Panc1 (cell line): ENCODE data around the gene DVL1. TPM values are rescaled to one million over a fixed set of nuclear protein-coding genes. Genes with fewer than 3 reads are reported as not detected.
A peak's percentile ranks its signal among the peaks of the same experiment; 100 is the strongest.

Source experiments
- ATAC-seq: fragments of 200-7000 bp; cut with Tn5 transposase; 2 replicates; pipeline ENCODE4 v1.9.1; 2020; ENCODE audit warnings: mild to moderate bottlenecking, moderate library complexity
- BruUV-seq: library from RNA; stranded (reverse); fragments of 400-500 nt; replicated peaks from 2 replicates; lab custom pipeline; 2021; lab: Mats Ljungman, UMichigan
- CTCF ChIA-PET: fragments of 300-600 bp; sonication (Branson Sonifier 250); formaldehyde crosslinking; loops from one replicate; lab custom pipeline; 2022; ENCODE audit warnings: antibody characterized with exemption; lab: Charles Lee
- POLR2A ChIA-PET: fragments of 300-600 bp; sonication (Branson Sonifier 250); formaldehyde crosslinking; loops from one replicate; lab custom pipeline; 2022; ENCODE audit warnings: antibody characterized with exemption; lab: Charles Lee
- DNase-seq: peaks from one replicate; pipeline ENCODE4 v3.0.0-alpha.2; 2010; ENCODE audit warnings: low read depth, low spot score
- H3K27ac ChIP-seq: 2 replicates; pipeline ENCODE4 v1.5.1; 2011; ENCODE audit warnings: mild to moderate bottlenecking, low read length, inconsistent platforms
- H3K27me3 ChIP-seq: fragments of 200-500 bp; sonication (Bioruptor generic); 2 replicates; pipeline ENCODE4 v1.6.0; 2014; ENCODE audit warnings: low read length, inconsistent platforms; ENCODE audit not compliant: control insufficient read depth, insufficient read depth
- H3K36me3 ChIP-seq: fragments of 200-500 bp; sonication (Bioruptor generic); 2 replicates; pipeline ENCODE4 v1.5.1; 2014; ENCODE audit warnings: inconsistent platforms, mild to moderate bottlenecking, low read length, moderate library complexity; ENCODE audit not compliant: control insufficient read depth, insufficient read depth
- H3K4me1 ChIP-seq: 2 replicates; pipeline ENCODE4 v1.5.1; 2011; ENCODE audit warnings: inconsistent platforms, mild to moderate bottlenecking, low read length, moderate library complexity; ENCODE audit not compliant: control insufficient read depth, insufficient read depth
- H3K4me3 ChIP-seq, 2 experiments: 2 replicates each; pipeline ENCODE4 v1.5.1; 2011 to 2012; ENCODE audit warnings: low read depth in 2 of 2, low read length in 2 of 2, mild to moderate bottlenecking in 2 of 2, inconsistent platforms in 1 of 2, moderate library complexity in 1 of 2
- H3K9me3 ChIP-seq: fragments of 200-500 bp; sonication (Bioruptor generic); 2 replicates; pipeline ENCODE4 v1.5.1; 2014; ENCODE audit warnings: low read depth, mild to moderate bottlenecking, inconsistent platforms, low read length, moderate library complexity; ENCODE audit not compliant: control insufficient read depth, insufficient read depth
- POLR2AphosphoS5 ChIP-seq: IDR thresholded peaks from 2 replicates; pipeline ENCODE4 v1.6.1; 2012; ENCODE audit warnings: mild to moderate bottlenecking, low read depth, low read length, moderate library complexity
- SIN3A ChIP-seq: IDR thresholded peaks from 2 replicates; pipeline ENCODE4 v1.6.1; 2012; ENCODE audit warnings: low read depth, mild to moderate bottlenecking, low read length, moderate library complexity, borderline replicate concordance; ENCODE audit not compliant: insufficient read depth
- TCF7L2 ChIP-seq: IDR thresholded peaks from 2 replicates; pipeline ENCODE4 v1.6.1; 2011; ENCODE audit warnings: mild to moderate bottlenecking, low read depth, low read length, inconsistent platforms
- in situ Hi-C: cut with HindIII; loops from 2 replicates; pipeline ENCODE4 v1.10.0; 2016; ENCODE audit warnings: low sequenced_read_pairs, low pct_unique_long_range_greater_than_20kb
- intact Hi-C: fragments of 100-400 bp; cut with micrococcal nuclease; formaldehyde crosslinking; loops from one replicate; pipeline ENCODE4 v1.10.0; 2022; ENCODE audit not compliant: unreplicated experiment
- total RNA-seq: library from RNA; stranded (reverse); gene quantifications from one replicate; pipeline ENCODE4 v1.2.1, GENCODE V29; 2021; ENCODE audit not compliant: unreplicated experiment
- TF ChIP-seq, protein P1 (sequence below): fragments of 450-650 bp; IDR thresholded peaks from 2 replicates; pipeline ENCODE4 v1.5.1; 2017; ENCODE audit warnings: mild to moderate bottlenecking
- TF ChIP-seq, protein P2 (sequence below), 2 experiments: IDR thresholded peaks; 2 replicates each; pipeline ENCODE4 v1.6.1; 2011 to 2012; ENCODE audit warnings: low read depth in 2 of 2, control low read depth in 1 of 2, low read length in 1 of 2, mild to moderate bottlenecking in 1 of 2, moderate library complexity in 1 of 2; ENCODE audit not compliant: insufficient read depth in 1 of 2

DVL1 gene
- total RNA-seq, 1 experiment from 2014 or later: 144 TPM

GRCh38 chr1:1325288-1326074, 23.7 kb downstream of the DVL1 start:
- no TSS peak for BruUV-seq
- Histone ChIP-seq H3K4me1 (peaks cover 31% of the 10 kb centered on the region), H3K27me3 (no peaks in the 10 kb centered on the region), H3K4me3 (peak overlapping the region; percentile 83 to 87), H3K36me3 (no peaks in the 10 kb centered on the region; the same call in none of the 2 replicates), H3K9me3 (no peaks in the 10 kb centered on the region), H3K27ac (peak overlapping the region; percentile 91)
- in situ Hi-C loops: no loop called here
- intact Hi-C loops: no loop called here
- no peak for DNase-seq
- ATAC-seq: no peak
- ChIA-PET CTCF (interaction anchor here (1.2 kb wide), 1 partner anchor 116 kb away, joined by 3 read pairs; no protein-coding TSS in a partner anchor), POLR2A (no interaction called here)
- TF ChIP-seq TCF7L2 (no peak), SIN3A (no peak), POLR2AphosphoS5 (no peak)
- TF ChIP-seq, protein P1, sequence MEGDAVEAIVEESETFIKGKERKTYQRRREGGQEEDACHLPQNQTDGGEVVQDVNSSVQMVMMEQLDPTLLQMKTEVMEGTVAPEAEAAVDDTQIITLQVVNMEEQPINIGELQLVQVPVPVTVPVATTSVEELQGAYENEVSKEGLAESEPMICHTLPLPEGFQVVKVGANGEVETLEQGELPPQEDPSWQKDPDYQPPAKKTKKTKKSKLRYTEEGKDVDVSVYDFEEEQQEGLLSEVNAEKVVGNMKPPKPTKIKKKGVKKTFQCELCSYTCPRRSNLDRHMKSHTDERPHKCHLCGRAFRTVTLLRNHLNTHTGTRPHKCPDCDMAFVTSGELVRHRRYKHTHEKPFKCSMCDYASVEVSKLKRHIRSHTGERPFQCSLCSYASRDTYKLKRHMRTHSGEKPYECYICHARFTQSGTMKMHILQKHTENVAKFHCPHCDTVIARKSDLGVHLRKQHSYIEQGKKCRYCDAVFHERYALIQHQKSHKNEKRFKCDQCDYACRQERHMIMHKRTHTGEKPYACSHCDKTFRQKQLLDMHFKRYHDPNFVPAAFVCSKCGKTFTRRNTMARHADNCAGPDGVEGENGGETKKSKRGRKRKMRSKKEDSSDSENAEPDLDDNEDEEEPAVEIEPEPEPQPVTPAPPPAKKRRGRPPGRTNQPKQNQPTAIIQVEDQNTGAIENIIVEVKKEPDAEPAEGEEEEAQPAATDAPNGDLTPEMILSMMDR: no peak
- TF ChIP-seq, protein P2, sequence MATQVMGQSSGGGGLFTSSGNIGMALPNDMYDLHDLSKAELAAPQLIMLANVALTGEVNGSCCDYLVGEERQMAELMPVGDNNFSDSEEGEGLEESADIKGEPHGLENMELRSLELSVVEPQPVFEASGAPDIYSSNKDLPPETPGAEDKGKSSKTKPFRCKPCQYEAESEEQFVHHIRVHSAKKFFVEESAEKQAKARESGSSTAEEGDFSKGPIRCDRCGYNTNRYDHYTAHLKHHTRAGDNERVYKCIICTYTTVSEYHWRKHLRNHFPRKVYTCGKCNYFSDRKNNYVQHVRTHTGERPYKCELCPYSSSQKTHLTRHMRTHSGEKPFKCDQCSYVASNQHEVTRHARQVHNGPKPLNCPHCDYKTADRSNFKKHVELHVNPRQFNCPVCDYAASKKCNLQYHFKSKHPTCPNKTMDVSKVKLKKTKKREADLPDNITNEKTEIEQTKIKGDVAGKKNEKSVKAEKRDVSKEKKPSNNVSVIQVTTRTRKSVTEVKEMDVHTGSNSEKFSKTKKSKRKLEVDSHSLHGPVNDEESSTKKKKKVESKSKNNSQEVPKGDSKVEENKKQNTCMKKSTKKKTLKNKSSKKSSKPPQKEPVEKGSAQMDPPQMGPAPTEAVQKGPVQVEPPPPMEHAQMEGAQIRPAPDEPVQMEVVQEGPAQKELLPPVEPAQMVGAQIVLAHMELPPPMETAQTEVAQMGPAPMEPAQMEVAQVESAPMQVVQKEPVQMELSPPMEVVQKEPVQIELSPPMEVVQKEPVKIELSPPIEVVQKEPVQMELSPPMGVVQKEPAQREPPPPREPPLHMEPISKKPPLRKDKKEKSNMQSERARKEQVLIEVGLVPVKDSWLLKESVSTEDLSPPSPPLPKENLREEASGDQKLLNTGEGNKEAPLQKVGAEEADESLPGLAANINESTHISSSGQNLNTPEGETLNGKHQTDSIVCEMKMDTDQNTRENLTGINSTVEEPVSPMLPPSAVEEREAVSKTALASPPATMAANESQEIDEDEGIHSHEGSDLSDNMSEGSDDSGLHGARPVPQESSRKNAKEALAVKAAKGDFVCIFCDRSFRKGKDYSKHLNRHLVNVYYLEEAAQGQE (IDR thresholded peaks at IDR 0.05; ENCODE audit: insufficient read depth in 1 of 2, low read depth in 2 of 2, low read length in 1 of 2): no peak

DNA sequence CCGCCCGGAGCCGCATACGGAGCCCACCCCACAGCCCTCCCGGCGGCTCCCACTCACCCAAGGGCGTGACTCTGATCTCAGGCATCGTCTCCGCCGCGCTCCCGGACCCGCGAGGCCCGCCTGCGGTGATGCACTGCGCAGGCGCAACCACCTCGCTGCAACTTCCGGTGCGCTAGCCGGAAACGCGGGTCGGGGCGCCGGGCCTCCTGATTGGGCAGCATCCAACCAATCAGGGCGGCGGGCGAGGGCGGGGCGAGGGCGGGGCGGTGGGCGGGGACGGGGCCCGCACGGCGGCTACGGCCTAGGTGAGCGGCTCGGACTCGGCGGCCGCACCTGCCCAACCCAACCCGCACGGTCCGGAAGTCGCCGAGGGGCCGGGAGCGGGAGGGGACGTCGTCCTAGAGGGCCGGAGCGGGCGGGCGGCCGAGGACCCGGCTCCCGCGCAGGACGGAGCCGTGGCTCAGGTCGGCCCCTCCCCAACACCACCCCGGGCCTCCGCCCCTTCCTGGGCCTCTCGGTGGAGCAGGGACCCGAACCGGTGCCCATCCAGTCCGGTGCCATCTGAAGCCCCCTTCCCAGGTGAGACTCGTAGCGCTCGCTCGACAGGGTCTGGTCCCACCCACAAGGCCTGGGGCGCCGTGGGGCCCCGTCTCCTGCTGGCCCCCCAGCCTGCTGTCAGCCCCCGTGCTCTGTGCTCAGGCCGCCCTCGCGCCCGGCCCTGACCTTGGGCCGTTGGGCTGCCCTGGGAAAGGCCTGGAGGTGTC, 24.5 kb downstream of the DVL1 start, which contains the start of the genes CPTP and INTS11:
TSS of gene CPTP (plus strand) at position 279 of the 764 bp plus-strand sequence. CDS start 2,109 bp downstream, outside the sequence.
TSS of gene INTS11 (minus strand) at position 137 of the 764 bp plus-strand sequence. CDS start at position 85, 52 bp downstream.
- ATAC-seq (peak; percentile 84), DNase-seq (no peak)
- no peak for TF ChIP-seq SIN3A
- peak; percentile 86 for TF ChIP-seq POLR2AphosphoS5
- TF ChIP-seq, protein P1: no peak
- no peak for TF ChIP-seq TCF7L2
- TF ChIP-seq, protein P2 (IDR thresholded peaks at IDR 0.05; ENCODE audit: insufficient read depth in 1 of 2, low read depth in 2 of 2, low read length in 1 of 2): 0 out of 4 replicates have a peak, but pooled peaks of 1 of the 2 experiments have one; percentile 2
- POLR2A ChIA-PET: no interaction called here
- H3K36me3 ChIP-seq: no peaks in the 10 kb centered on the region; the same call in none of the 2 replicates
- no TSS peak for BruUV-seq
- intact Hi-C loops (no loop called here), in situ Hi-C loops (no loop called here)
- peak within 1 kb of the TSS; percentile 83 to 87 for H3K4me3 ChIP-seq
- H3K27ac ChIP-seq: peak within 1 kb of the TSS; percentile 91
- no peaks in the 10 kb centered on the region for H3K9me3 ChIP-seq
- H3K27me3 ChIP-seq: no peaks in the 10 kb centered on the region
- peaks cover 31% of the 10 kb centered on the region for H3K4me1 ChIP-seq
- CTCF ChIA-PET: interaction anchor here (1.2 kb wide), 1 partner anchor 117 kb away, joined by 3 read pairs; no protein-coding TSS in a partner anchor
